Activated CD8-positive, alpha-beta memory T cell treated with anti-CD3 and anti-CD28 coated beads for 36 hours (primary cell): ENCODE measurements around the gene DES. TPM values are rescaled to one million over a fixed set of nuclear protein-coding genes. Genes with fewer than 3 reads are reported as not detected.
"Not testable (repeated sequence)": the region's sequence is repeated elsewhere in the genome, so short reads cannot be mapped to it uniquely, and the experiment has no call there.

Source experiments
- CTCF ChIA-PET: fragments of 350-600 bp; sonication (Branson Sonifier 250); formaldehyde crosslinking; loops from one replicate; lab custom pipeline; 2021; ENCODE audit warnings: antibody characterized with exemption; lab: Charles Lee
- POLR2A ChIA-PET: fragments of 350-600 bp; sonication (Branson Sonifier 250); formaldehyde crosslinking; loops from one replicate; lab custom pipeline; 2021; ENCODE audit warnings: antibody characterized with exemption; lab: Charles Lee
- total RNA-seq, 2 experiments: library from RNA; stranded (reverse); gene quantifications; one replicate each; pipeline ENCODE4 v1.2.3, GENCODE V29; 2021

The DES gene
- total RNA-seq: not detected

GRCh38 chr2:219418155-219419011 is at the start of gene DES:
Gene DES (plus strand): TSS chr2:219418377. CDS start chr2:219418463, 86 bp downstream.
- POLR2A ChIA-PET: no interaction called here
- CTCF ChIA-PET: interaction anchor here (1.7 kb wide), 1 partner anchor 112 kb away, joined by 4 read pairs; no protein-coding TSS in a partner anchor

GRCh38 chr2:219368690-219369191 is 49.4 kb upstream of the DES start:
- CTCF ChIA-PET: no interaction called here

DNA sequence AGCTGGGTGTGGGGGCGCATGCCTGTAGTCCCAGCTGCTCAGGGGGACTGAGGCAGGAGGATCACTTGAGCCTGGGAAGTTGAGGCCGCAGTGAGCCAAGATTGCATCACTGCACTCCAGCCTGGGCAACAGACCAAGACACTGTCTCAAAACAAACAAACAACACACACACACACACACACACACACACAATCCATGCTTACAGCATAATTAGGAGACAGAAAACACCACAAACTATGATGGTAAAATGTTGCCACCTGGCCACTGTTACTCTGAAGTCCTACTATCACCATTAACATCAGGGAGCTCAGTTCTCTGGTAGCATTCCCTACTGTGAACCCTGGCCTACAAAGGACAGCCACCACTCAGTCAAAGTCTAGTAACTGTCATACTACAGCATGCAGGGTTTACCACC is 48.7 kb upstream of the DES start:
- POLR2A ChIA-PET: interaction anchor here (0.5 kb wide), 1 partner anchor 710 kb away, joined by 6 read pairs; the partner anchor contains the start of genes BCS1L and ZNF142
- CTCF ChIA-PET: no interaction called here

More at GRCh38 chr2:219368690-219369191, 49.4 kb upstream of the DES start:
- POLR2A ChIA-PET: no interaction called here

GRCh38 chr2:219378163-219378851 is 39.9 kb upstream of the DES start:
- CTCF ChIA-PET: no interaction called here
- POLR2A ChIA-PET: no interaction called here

DNA sequence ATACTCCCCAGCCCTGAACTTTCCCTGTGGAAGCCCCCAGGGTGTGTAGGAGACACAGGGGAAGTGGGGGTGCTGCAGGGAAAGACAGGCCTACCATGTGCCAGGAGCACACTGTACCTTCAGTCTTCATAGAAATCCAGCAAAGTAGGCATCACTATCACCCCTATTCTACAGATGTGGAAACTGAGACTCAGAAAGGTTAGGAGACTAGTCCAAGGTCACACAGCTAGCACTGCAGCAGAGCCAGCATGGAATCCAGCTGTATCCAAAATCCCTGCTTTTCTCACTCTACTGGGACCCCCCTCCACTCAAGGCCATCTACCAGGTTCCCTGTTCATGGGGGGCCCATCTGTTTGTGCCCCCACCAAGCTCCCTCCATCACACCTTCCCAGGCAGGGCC is 37.3 kb upstream of the DES start:
- CTCF ChIA-PET: no interaction called here

GRCh38 chr2:219381448-219381847 is 36.7 kb upstream of the DES start:
- CTCF ChIA-PET: no interaction called here
- POLR2A ChIA-PET: no interaction called here

More for the DNA sequence above, 37.3 kb upstream of the DES start:
- POLR2A ChIA-PET: no interaction called here

- ChIA-PET POLR2A (interaction anchor here (0.8 kb wide), 1 partner anchor 209 kb away, joined by 5 read pairs; no protein-coding TSS in a partner anchor), CTCF (no interaction called here)
Measured at GRCh38 chr2:219384083-219384713, 34.0 kb upstream of the DES start.

DNA sequence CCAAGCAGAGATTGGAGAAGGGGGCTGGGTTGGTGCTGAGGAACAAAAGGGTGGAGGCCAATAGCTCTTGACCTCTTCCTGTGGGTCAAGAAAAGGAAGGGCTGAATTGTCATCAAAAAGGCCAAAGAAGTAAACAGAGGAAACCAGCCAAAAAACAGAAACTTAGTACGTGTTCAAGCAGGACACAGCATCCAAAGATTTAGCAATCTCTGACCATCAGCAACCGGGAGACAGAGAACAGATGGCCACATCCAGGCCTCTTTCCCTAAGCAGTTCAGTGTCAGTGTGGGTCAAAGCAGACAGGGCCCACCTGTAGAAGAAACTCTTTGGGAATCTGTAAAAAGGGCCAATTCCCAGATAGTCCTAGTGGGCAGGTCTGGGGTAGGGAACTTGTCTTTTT is 33.3 kb upstream of the DES start:
- CTCF ChIA-PET: no interaction called here
- POLR2A ChIA-PET: no interaction called here

DNA sequence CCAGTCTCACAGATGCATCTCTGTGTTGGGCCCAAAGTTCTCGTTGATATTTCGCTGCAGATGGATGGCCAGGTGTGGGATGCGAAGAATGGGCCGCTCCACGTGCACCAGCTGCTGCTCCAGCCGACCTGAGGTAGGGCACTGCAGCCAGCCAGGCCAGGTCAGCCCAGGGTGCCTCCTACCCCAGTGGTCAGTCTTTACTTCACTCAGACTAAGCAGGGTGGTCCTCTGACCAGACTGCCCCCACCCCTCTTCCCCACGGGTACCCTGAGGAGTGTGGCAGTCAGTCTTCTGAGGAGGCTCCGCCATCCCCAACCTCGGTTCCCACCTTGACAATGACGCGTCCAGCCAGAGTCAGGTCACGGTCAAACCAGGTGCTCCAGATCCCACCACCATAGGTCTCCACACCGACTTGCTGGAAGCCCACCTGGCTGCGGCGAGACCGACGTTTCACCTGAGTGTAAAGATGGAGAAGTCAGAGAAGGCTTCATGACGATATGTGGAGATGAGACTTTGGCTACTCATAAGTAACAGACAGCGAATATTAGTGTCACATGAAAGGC is 32.1 kb upstream of the DES start:
- POLR2A ChIA-PET: interaction anchor here (1.3 kb wide), 1 partner anchor 156 kb away, joined by 4 read pairs; the partner anchor contains the start of genes ANKZF1 and ATG9A
- CTCF ChIA-PET: no interaction called here

DNA sequence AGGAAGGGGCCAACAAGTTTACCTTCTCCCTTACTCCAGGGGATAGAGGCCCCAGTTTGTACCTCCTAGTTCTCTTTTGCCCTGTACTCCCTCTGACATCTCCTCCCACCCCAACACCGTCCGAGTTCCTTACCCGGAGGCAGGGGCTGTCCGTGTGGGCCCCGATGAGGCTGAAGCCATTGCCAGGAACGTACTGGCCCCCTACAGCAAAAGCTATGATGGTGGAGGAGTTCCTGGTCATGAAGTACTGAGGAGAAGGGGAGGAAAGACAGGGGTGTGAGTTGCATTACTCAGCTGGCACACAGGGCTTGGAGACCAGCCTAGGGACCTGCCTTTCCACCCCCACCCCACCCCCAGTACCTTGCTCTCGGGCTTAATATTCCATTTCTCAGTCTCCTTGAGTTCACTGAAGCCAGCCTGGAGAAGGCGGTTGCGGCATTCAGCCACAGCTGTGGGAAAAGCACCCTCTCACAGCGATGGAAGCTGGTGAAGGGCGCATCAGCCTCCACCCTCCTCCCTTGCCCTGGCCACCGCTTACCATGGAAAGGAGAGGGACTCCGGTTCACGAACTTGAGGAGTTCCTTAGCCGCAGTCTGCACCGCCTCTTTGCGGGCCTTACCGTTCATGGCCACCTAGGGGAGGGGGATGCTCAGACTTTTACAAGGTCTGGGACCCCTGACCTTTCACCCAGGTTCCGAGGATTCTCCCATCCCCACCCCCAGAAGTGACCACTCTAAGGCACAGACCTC is 31.5 kb upstream of the DES start:
- POLR2A ChIA-PET: interaction anchor here (0.8 to 1.3 kb wide), 3 partner anchors 112 to 157 kb away, joined by 3 to 8 read pairs (median 4); partner anchors contain the start of genes ANKZF1, ATG9A, GMPPA and TUBA4A
- CTCF ChIA-PET: interaction anchor here (1.0 to 2.2 kb wide), 3 partner anchors 12 to 144 kb away, joined by 3 to 8 read pairs (median 4); no protein-coding TSS in a partner anchor

GRCh38 chr2:219387306-219388120 is 30.7 kb upstream of the DES start, which contains the start of gene DNPEP:
Gene DNPEP (minus strand): TSS chr2:219387912. CDS start chr2:219387794, 118 bp downstream.
- POLR2A ChIA-PET: interaction anchor here (0.6 to 1.3 kb wide), 5 partner anchors 10 to 187 kb away, joined by 3 to 8 read pairs (median 4); partner anchors contain the start of genes ANKZF1, ATG9A, GMPPA and TUBA4A
- CTCF ChIA-PET: interaction anchor here (1.0 to 3.9 kb wide), 6 partner anchors 11 to 494 kb away, joined by 3 to 27 read pairs (median 4); no protein-coding TSS in a partner anchor

- ChIA-PET CTCF (interaction anchor here (0.6 to 3.9 kb wide), 11 partner anchors 10 to 495 kb away, joined by 3 to 27 read pairs (median 4); no protein-coding TSS in a partner anchor), POLR2A (interaction anchor here (0.6 to 1.3 kb wide), 5 partner anchors 11 to 188 kb away, joined by 3 to 9 read pairs (median 4); partner anchors contain the start of genes GMPPA, TUBA4A and TUBA4B)
Measured at GRCh38 chr2:219388121-219388906, 29.9 kb upstream of the DES start.

GRCh38 chr2:219388907-219389156 is 29.3 kb upstream of the DES start:
- ChIA-PET POLR2A (interaction anchor here (0.6 to 1.0 kb wide), 2 partner anchors 41 to 110 kb away, joined by 4 to 9 read pairs; partner anchors contain the start of gene GMPPA), CTCF (interaction anchor here (0.6 to 3.9 kb wide), 9 partner anchors 10 to 394 kb away, joined by 3 to 27 read pairs (median 4); no protein-coding TSS in a partner anchor)

GRCh38 chr2:219392754-219393153 is 25.4 kb upstream of the DES start:
- POLR2A ChIA-PET: interaction anchor here (0.6 kb wide), 1 partner anchor 205 kb away, joined by 4 read pairs; no protein-coding TSS in a partner anchor

DNA sequence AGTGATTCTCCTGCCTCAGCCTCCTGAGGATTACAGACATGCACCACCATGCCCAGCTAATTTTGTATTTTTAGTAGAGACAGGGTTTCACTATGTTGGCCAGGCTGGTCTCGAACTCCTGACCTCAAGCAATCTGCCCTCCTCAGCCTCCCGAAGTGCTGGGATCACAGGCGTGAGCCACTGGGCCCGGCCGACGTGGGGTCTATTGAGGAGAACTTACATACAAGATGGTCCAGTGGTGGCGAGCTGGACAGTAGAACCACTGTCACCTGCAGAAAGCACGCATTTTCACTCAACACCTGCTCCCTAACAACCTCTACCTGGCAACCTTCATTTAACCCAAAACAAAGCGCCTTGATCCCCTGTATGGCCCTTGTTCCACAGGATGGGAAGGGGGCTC is 23.1 kb upstream of the DES start:
- CTCF ChIA-PET, POLR2A ChIA-PET: not testable (repeated sequence)

More at GRCh38 chr2:219392754-219393153, 25.4 kb upstream of the DES start:
- CTCF ChIA-PET: no interaction called here

- ChIA-PET CTCF (no interaction called here), POLR2A (no interaction called here)
Measured at GRCh38 chr2:219395609-219396008, 22.6 kb upstream of the DES start.
